ENCODE data around the gene SMYD3. TPM values are rescaled to one million over a fixed set of nuclear protein-coding genes. Genes with fewer than 3 reads are reported as not detected.
A peak's percentile ranks its signal among the peaks of the same experiment; 100 is the strongest.

Gene SMYD3
- total RNA-seq, 1 experiment from 2014 or later = 25.5 TPM

- H2BK120ac ChIP-seq (ENCODE audit: low read depth, low read length, poor library complexity, severe bottlenecking) = no peak overlapping the region
- peaks cover 3 to 20% of the 10 kb centered on the region in 2 experiments; a peak in 4 of 5 replicates for H3K9me3 Mint-ChIP-seq
- H3K23me2 ChIP-seq (ENCODE audit: insufficient read length, low read depth, low read length, poor library complexity, severe bottlenecking) = no peaks in the 10 kb centered on the region
- H3K27ac ChIP-seq (ENCODE audit: insufficient read length, low read depth, low read length) = no peak overlapping the region
- no peak overlapping the region for H3K4me3 Mint-ChIP-seq
- H4K91ac ChIP-seq (ENCODE audit: insufficient read length, low read depth, low read length) = no peak overlapping the region
- TF ChIP-seq CTCF (conservative IDR thresholded peaks at IDR 0.05) = peak; percentile 74
- no peak overlapping the region for H3K27ac Mint-ChIP-seq
- no peak for DNase-seq
- no peak overlapping the region for H3K23ac ChIP-seq (ENCODE audit: insufficient read length, low read depth, low read length)
- H3K36me3 Mint-ChIP-seq (ENCODE audit: insufficient read depth in 1 of 3, low read depth in 3 of 3) = peaks cover 3 to 13% (median 5%) of the 10 kb centered on the region in 3 experiments
- no peaks in the 10 kb centered on the region for H3K9me3 ChIP-seq (ENCODE audit: control insufficient read depth, low read depth, low read length)
- H3K4me1 Mint-ChIP-seq = no peaks in the 10 kb centered on the region
- H3K4ac ChIP-seq (ENCODE audit: low read depth, low read length) = no peak overlapping the region
- no peaks in the 10 kb centered on the region for H3K27me3 Mint-ChIP-seq (ENCODE audit: low read depth)
- no peak overlapping the region for H2BK5ac ChIP-seq (ENCODE audit: insufficient read length, low read length)
- H3K4me2 ChIP-seq (ENCODE audit: insufficient read depth, insufficient read length, low read length) = no peak overlapping the region
- no peak overlapping the region for H3K9ac ChIP-seq (ENCODE audit: extremely low read depth, insufficient read length, low read length)
- H3K4me1 ChIP-seq (ENCODE audit: insufficient read depth, low read length) = no peaks in the 10 kb centered on the region; the same call in 1 of the 2 replicates
- WGBS (ENCODE audit: extremely low coverage, insufficient read length, low lambda C conversion rate) = no CpG with 5 or more reads among the region's 2 CpGs
- no peaks in the 10 kb centered on the region for H3K27me3 ChIP-seq (ENCODE audit: insufficient read depth, low read length)
- H3K79me1 ChIP-seq (ENCODE audit: insufficient read depth, low read depth, low read length, poor library complexity, severe bottlenecking) = no peaks in the 10 kb centered on the region
- no peak overlapping the region for H3T11ph ChIP-seq (ENCODE audit: low read length)
- H2BK15ac ChIP-seq (ENCODE audit: low read depth, low read length) = no peak overlapping the region
- H2AK5ac ChIP-seq (ENCODE audit: insufficient read length, low read length) = no peak overlapping the region
- no peaks in the 10 kb centered on the region for H4K20me1 ChIP-seq (ENCODE audit: control insufficient read depth, insufficient read depth, insufficient read length)
- H2BK12ac ChIP-seq (ENCODE audit: insufficient read length, low read depth, low read length) = no peak overlapping the region
- no peak overlapping the region for H3K56ac ChIP-seq (ENCODE audit: insufficient read length, low read depth, low read length)
- H2BK20ac ChIP-seq (ENCODE audit: low read depth, low read length, poor library complexity, severe bottlenecking) = no peak overlapping the region
- no peak overlapping the region for H3K18ac ChIP-seq (ENCODE audit: insufficient read length, low read depth, low read length)
- no peak overlapping the region for H4K5ac ChIP-seq (ENCODE audit: insufficient read length, low read depth, low read length)
- no peak overlapping the region for H4K8ac ChIP-seq (replicated peaks; ENCODE audit: insufficient read length, low read depth, low read length)
- H3K14ac ChIP-seq (ENCODE audit: insufficient read depth, low read length) = no peak overlapping the region
- no peak overlapping the region for H2AFZ ChIP-seq (ENCODE audit: low read length)
- H3K79me2 ChIP-seq (ENCODE audit: insufficient read depth, low read length) = no peaks in the 10 kb centered on the region
Observed at GRCh38 chr1:245888809-245889208, 618.3 kb downstream of the SMYD3 start.

Measured in H9 (cell line).